HEK293 (cell line): ENCODE data around the gene PHACTR1.
A peak's percentile ranks its signal among the peaks of the same experiment; 100 is the strongest.

Experiments used
- CTCF ChIP-seq: fragments of 450-650 bp; formaldehyde crosslinking; IDR thresholded peaks from 2 replicates; pipeline ENCODE4 v1.5.1; 2016; ENCODE audit warnings: missing biosample characterization, missing genetic modification characterization
- HOXA7 ChIP-seq: sonication (generic); formaldehyde crosslinking; IDR thresholded peaks from 2 replicates; pipeline ENCODE4 v1.8.1; 2022; ENCODE audit warnings: missing genetic modification reagents, borderline replicate concordance
- INSM2 ChIP-seq: fragments of 450-650 bp; formaldehyde crosslinking; IDR thresholded peaks from 2 replicates; pipeline ENCODE4 v1.5.1; 2016; ENCODE audit warnings: missing biosample characterization, missing genetic modification characterization
- KLF16 ChIP-seq: fragments of 450-650 bp; formaldehyde crosslinking; IDR thresholded peaks from 2 replicates; pipeline ENCODE4 v1.5.1; 2017; ENCODE audit warnings: missing biosample characterization, missing genetic modification characterization
- PRDM1 ChIP-seq: fragments of 450-650 bp; formaldehyde crosslinking; IDR thresholded peaks from 2 replicates; pipeline ENCODE4; 2016; ENCODE audit warnings: missing biosample characterization, missing genetic modification characterization
- SALL2 ChIP-seq: fragments of 450-650 bp; formaldehyde crosslinking; IDR thresholded peaks from 2 replicates; pipeline ENCODE4 v1.5.0; 2017; ENCODE audit warnings: missing biosample characterization, mild to moderate bottlenecking, missing genetic modification characterization, borderline replicate concordance
- SP3 ChIP-seq: fragments of 450-650 bp; formaldehyde crosslinking; IDR thresholded peaks from 2 replicates; pipeline ENCODE4 v1.5.1; 2016; ENCODE audit warnings: missing biosample characterization, missing genetic modification characterization
- ZEB2 ChIP-seq: fragments of 450-650 bp; formaldehyde crosslinking; IDR thresholded peaks from 2 replicates; pipeline ENCODE4 v1.5.1; 2016; ENCODE audit warnings: missing biosample characterization, missing genetic modification characterization
- ZIC2 ChIP-seq: fragments of 450-650 bp; formaldehyde crosslinking; IDR thresholded peaks from 2 replicates; pipeline ENCODE4 v1.5.1; 2016; ENCODE audit warnings: missing biosample characterization, missing genetic modification characterization
- ZNF148 ChIP-seq: fragments of 450-650 bp; formaldehyde crosslinking; IDR thresholded peaks from 2 replicates; pipeline ENCODE4 v1.5.0; 2017; ENCODE audit warnings: missing biosample characterization, missing genetic modification characterization, borderline replicate concordance
- ZNF174 ChIP-seq: fragments of 450-650 bp; formaldehyde crosslinking; IDR thresholded peaks from 2 replicates; pipeline ENCODE4 v1.5.0; 2017; ENCODE audit warnings: missing biosample characterization, mild to moderate bottlenecking, missing genetic modification characterization
- ZNF184 ChIP-seq: fragments of 450-650 bp; IDR thresholded peaks from 2 replicates; pipeline ENCODE4 v1.5.1; 2018; ENCODE audit warnings: missing biosample characterization, mild to moderate bottlenecking, missing genetic modification characterization
- ZNF214 ChIP-seq: fragments of 450-650 bp; formaldehyde crosslinking; IDR thresholded peaks from 2 replicates; pipeline ENCODE4 v1.5.1; 2017; ENCODE audit warnings: missing biosample characterization, mild to moderate bottlenecking, missing genetic modification characterization, borderline replicate concordance
- ZNF223 ChIP-seq: fragments of 450-650 bp; formaldehyde crosslinking; IDR thresholded peaks from 2 replicates; pipeline ENCODE4 v1.5.1; 2016; ENCODE audit warnings: missing biosample characterization, missing genetic modification characterization
- ZNF341 ChIP-seq: fragments of 450-650 bp; formaldehyde crosslinking; IDR thresholded peaks from 2 replicates; pipeline ENCODE4; 2016; ENCODE audit warnings: low read depth, missing biosample characterization, missing genetic modification characterization
- ZNF404 ChIP-seq: fragments of 450-650 bp; formaldehyde crosslinking; IDR thresholded peaks from 2 replicates; pipeline ENCODE4 v1.5.1; 2017; ENCODE audit warnings: missing biosample characterization, missing genetic modification characterization
- ZNF433 ChIP-seq: fragments of 450-650 bp; formaldehyde crosslinking; IDR thresholded peaks from 2 replicates; pipeline ENCODE4 v1.5.1; 2016; ENCODE audit warnings: missing biosample characterization, missing genetic modification characterization, low read depth
- ZNF549 ChIP-seq: fragments of 450-650 bp; IDR thresholded peaks from 2 replicates; pipeline ENCODE4 v1.5.1; 2018; ENCODE audit warnings: missing biosample characterization, missing genetic modification characterization, mild to moderate bottlenecking, inconsistent platforms, moderate library complexity
- ZNF555 ChIP-seq: fragments of 450-650 bp; formaldehyde crosslinking; conservative IDR thresholded peaks from 2 replicates; pipeline ENCODE4 v1.5.1; 2017; ENCODE audit warnings: missing biosample characterization, mild to moderate bottlenecking, missing genetic modification characterization, inconsistent platforms
- ZNF560 ChIP-seq: fragments of 450-650 bp; formaldehyde crosslinking; IDR thresholded peaks from 2 replicates; pipeline ENCODE4 v1.5.1; 2017; ENCODE audit warnings: missing biosample characterization, missing genetic modification characterization, borderline replicate concordance
- ZNF626 ChIP-seq: fragments of 450-650 bp; sonication (Bioruptor Pico); formaldehyde crosslinking; IDR thresholded peaks from 2 replicates; pipeline ENCODE4 v1.5.1; 2018; ENCODE audit warnings: missing biosample characterization, missing genetic modification characterization, inconsistent platforms
- ZNF843 ChIP-seq: fragments of 450-650 bp; formaldehyde crosslinking; IDR thresholded peaks from 2 replicates; pipeline ENCODE4 v1.5.1; 2016; ENCODE audit warnings: missing biosample characterization, missing genetic modification characterization
- TF ChIP-seq, protein P1 (sequence below): fragments of 450-650 bp; formaldehyde crosslinking; IDR thresholded peaks from 2 replicates; pipeline ENCODE4 v1.5.1; 2016; ENCODE audit warnings: missing biosample characterization, missing genetic modification characterization
- TF ChIP-seq, protein P2 (sequence below): fragments of 450-650 bp; formaldehyde crosslinking; IDR thresholded peaks from 2 replicates; pipeline ENCODE4 v1.5.1; 2016; ENCODE audit warnings: missing biosample characterization, missing genetic modification characterization
- TF ChIP-seq, protein P3 (sequence below): IDR thresholded peaks from 2 replicates; pipeline ENCODE4 v1.6.1; 2011; ENCODE audit warnings: mild to moderate bottlenecking, low read depth, low read length, borderline replicate concordance
- TF ChIP-seq, protein P4 (sequence below): fragments of 450-650 bp; formaldehyde crosslinking; IDR thresholded peaks from 2 replicates; pipeline ENCODE4 v1.5.1; 2016; ENCODE audit warnings: missing biosample characterization, missing genetic modification characterization, low read depth

Gene PHACTR1

GRCh38 chr6:13328076-13328874, 611.7 kb downstream of the PHACTR1 start, which contains the start of gene TBC1D7 (continued):
- TF ChIP-seq SP3 (tag by site-specific recombination) (peak; percentile 32; the same call in 1 of the 2 replicates), ZNF214 (tag by site-specific recombination) (no peak), PRDM1 (tag by site-specific recombination) (no peak), HOXA7 (CRISPR knock-in tag) (no peak), ZNF174 (tag by site-specific recombination) (no peak), ZNF184 (no peak), ZNF560 (tag by site-specific recombination) (no peak), SALL2 (tag by site-specific recombination) (no peak), CTCF (tag by site-specific recombination) (peak; percentile 40; the same call in 1 of the 2 replicates), ZEB2 (tag by site-specific recombination) (peak; percentile 74), ZNF843 (tag by site-specific recombination) (no peak), ZNF148 (no peak), ZNF549 (tag by site-specific recombination) (no peak), ZIC2 (peak; percentile 37; the same call in 1 of the 2 replicates), ZNF626 (tag by site-specific recombination) (no peak), ZNF404 (tag by site-specific recombination) (no peak), ZNF555 (no peak), INSM2 (tag by site-specific recombination) (no peak), ZNF341 (tag by site-specific recombination) (peak; percentile 98), ZNF433 (no peak), KLF16 (tag by site-specific recombination) (no peak), ZNF223 (tag by site-specific recombination) (no peak)
- TF ChIP-seq, protein P1, sequence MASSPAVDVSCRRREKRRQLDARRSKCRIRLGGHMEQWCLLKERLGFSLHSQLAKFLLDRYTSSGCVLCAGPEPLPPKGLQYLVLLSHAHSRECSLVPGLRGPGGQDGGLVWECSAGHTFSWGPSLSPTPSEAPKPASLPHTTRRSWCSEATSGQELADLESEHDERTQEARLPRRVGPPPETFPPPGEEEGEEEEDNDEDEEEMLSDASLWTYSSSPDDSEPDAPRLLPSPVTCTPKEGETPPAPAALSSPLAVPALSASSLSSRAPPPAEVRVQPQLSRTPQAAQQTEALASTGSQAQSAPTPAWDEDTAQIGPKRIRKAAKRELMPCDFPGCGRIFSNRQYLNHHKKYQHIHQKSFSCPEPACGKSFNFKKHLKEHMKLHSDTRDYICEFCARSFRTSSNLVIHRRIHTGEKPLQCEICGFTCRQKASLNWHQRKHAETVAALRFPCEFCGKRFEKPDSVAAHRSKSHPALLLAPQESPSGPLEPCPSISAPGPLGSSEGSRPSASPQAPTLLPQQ, result peak; percentile 72; the same call in 1 of the 2 replicates
- TF ChIP-seq, protein P2, sequence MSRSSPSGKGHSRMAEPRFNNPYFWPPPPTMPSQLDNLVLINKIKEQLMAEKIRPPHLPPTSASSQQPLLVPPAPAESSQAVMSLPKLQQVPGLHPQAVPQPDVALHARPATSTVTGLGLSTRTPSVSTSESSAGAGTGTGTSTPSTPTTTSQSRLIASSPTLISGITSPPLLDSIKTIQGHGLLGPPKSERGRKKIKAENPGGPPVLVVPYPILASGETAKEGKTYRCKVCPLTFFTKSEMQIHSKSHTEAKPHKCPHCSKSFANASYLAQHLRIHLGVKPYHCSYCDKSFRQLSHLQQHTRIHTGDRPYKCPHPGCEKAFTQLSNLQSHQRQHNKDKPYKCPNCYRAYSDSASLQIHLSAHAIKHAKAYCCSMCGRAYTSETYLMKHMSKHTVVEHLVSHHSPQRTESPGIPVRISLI (tag by site-specific recombination), result no peak
- TF ChIP-seq, protein P3, sequence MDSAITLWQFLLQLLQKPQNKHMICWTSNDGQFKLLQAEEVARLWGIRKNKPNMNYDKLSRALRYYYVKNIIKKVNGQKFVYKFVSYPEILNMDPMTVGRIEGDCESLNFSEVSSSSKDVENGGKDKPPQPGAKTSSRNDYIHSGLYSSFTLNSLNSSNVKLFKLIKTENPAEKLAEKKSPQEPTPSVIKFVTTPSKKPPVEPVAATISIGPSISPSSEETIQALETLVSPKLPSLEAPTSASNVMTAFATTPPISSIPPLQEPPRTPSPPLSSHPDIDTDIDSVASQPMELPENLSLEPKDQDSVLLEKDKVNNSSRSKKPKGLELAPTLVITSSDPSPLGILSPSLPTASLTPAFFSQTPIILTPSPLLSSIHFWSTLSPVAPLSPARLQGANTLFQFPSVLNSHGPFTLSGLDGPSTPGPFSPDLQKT, result no peak
- TF ChIP-seq, protein P4, sequence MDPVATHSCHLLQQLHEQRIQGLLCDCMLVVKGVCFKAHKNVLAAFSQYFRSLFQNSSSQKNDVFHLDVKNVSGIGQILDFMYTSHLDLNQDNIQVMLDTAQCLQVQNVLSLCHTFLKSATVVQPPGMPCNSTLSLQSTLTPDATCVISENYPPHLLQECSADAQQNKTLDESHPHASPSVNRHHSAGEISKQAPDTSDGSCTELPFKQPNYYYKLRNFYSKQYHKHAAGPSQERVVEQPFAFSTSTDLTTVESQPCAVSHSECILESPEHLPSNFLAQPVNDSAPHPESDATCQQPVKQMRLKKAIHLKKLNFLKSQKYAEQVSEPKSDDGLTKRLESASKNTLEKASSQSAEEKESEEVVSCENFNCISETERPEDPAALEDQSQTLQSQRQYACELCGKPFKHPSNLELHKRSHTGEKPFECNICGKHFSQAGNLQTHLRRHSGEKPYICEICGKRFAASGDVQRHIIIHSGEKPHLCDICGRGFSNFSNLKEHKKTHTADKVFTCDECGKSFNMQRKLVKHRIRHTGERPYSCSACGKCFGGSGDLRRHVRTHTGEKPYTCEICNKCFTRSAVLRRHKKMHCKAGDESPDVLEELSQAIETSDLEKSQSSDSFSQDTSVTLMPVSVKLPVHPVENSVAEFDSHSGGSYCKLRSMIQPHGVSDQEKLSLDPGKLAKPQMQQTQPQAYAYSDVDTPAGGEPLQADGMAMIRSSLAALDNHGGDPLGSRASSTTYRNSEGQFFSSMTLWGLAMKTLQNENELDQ (tag by site-specific recombination), result no peak
